OCI-LY7 (cell line): ENCODE measurements around the gene PWWP2B. TPM values are rescaled to one million over a fixed set of nuclear protein-coding genes. Genes with fewer than 3 reads are reported as not detected.
A peak's percentile ranks its signal among the peaks of the same experiment; 100 is the strongest.

Experiments used
- BruUV-seq: library from RNA; stranded (reverse); fragments of 400-500 nt; replicated peaks from 2 replicates; lab custom pipeline; 2021; lab: Mats Ljungman, UMichigan
- CTCF ChIA-PET: fragments of 300-600 bp; sonication (Branson Sonifier 250); formaldehyde crosslinking; loops from one replicate; lab custom pipeline; 2022; ENCODE audit warnings: antibody characterized with exemption; ENCODE audit not compliant: unreplicated experiment; lab: Charles Lee
- POLR2A ChIA-PET: fragments of 300-600 bp; sonication (Branson Sonifier 250); formaldehyde crosslinking; loops from one replicate; lab custom pipeline; 2022; ENCODE audit warnings: antibody characterized with exemption; lab: Charles Lee
- DNase-seq: peaks from one replicate; pipeline ENCODE4 v3.0.0-alpha.2; 2015; ENCODE audit warnings: low spot score
- H2AFZ ChIP-seq: fragments of 200-600 bp; sonication (generic), shearing (Covaris generic); 2 replicates; pipeline ENCODE4 v1.6.1; 2014; ENCODE audit warnings: mild to moderate bottlenecking, antibody characterized with exemption, low read length, moderate library complexity
- H3K27ac ChIP-seq: fragments of 200-600 bp; sonication (generic); 2 replicates; pipeline ENCODE4 v1.5.1; 2014; ENCODE audit warnings: mixed run types, low read depth, mild to moderate bottlenecking, moderate library complexity, low read length, inconsistent platforms; ENCODE audit not compliant: poor library complexity, severe bottlenecking
- H3K36me3 ChIP-seq: fragments of 200-600 bp; sonication (generic); 2 replicates; pipeline ENCODE4 v1.6.1; 2014; ENCODE audit warnings: mild to moderate bottlenecking, antibody characterized with exemption, low read length, moderate library complexity, mixed read lengths; ENCODE audit not compliant: insufficient read depth
- H3K4me1 ChIP-seq: fragments of 200-600 bp; sonication (generic); 2 replicates; pipeline ENCODE4 v1.5.1; 2014; ENCODE audit warnings: mild to moderate bottlenecking, low read length; ENCODE audit not compliant: insufficient read depth, poor library complexity, severe bottlenecking
- H3K4me2 ChIP-seq: fragments of 200-600 bp; sonication (generic); 2 replicates; pipeline ENCODE4 v1.6.1; 2014; ENCODE audit warnings: mild to moderate bottlenecking, low read length
- H3K4me3 ChIP-seq: fragments of 200-600 bp; sonication (generic); 2 replicates; pipeline ENCODE4 v1.5.1; 2014; ENCODE audit warnings: mild to moderate bottlenecking, low read depth, low read length; ENCODE audit not compliant: poor library complexity, severe bottlenecking
- H3K79me2 ChIP-seq: fragments of 200-600 bp; sonication (generic); 2 replicates; pipeline ENCODE4 v1.6.1; 2016; ENCODE audit warnings: low read depth, mild to moderate bottlenecking, low read length, moderate library complexity, mixed read lengths; ENCODE audit not compliant: insufficient read depth
- H3K9me2 ChIP-seq: fragments of 200-600 bp; sonication (generic); 2 replicates; pipeline ENCODE4 v1.6.1; 2016; ENCODE audit warnings: mild to moderate bottlenecking, low read length, mixed read lengths; ENCODE audit not compliant: insufficient read depth
- H3K9me3 ChIP-seq: fragments of 200-600 bp; sonication (generic); 2 replicates; pipeline ENCODE4 v1.6.1; 2014; ENCODE audit warnings: mild to moderate bottlenecking, mixed run types, low read length, mixed read lengths
- H4K20me1 ChIP-seq: fragments of 200-600 bp; sonication (generic); 2 replicates; pipeline ENCODE4 v1.6.1; 2014; ENCODE audit warnings: mild to moderate bottlenecking, antibody characterized with exemption, low read length, moderate library complexity, mixed read lengths; ENCODE audit not compliant: insufficient read depth
- EZH2phosphoT487 ChIP-seq: fragments of 200-600 bp; sonication (generic); IDR thresholded peaks from 2 replicates; pipeline ENCODE4 v1.6.1; 2018; ENCODE audit warnings: low read depth, borderline replicate concordance, mild to moderate bottlenecking, mixed run types, antibody characterized with exemption, low read length, moderate library complexity, mixed read lengths
- intact Hi-C: fragments of 100-400 bp; cut with micrococcal nuclease; formaldehyde crosslinking; loops from one replicate; pipeline ENCODE4 v1.10.0; 2022; ENCODE audit not compliant: unreplicated experiment
- total RNA-seq, 2 experiments: library from RNA; depleted of rRNA in 1 of 2; stranded (reverse); fragments of >200 nt in 1 of 2; shearing (Covaris generic) in 1 of 2; gene quantifications; 2 replicates each; pipeline ENCODE4 v1.2.3, GENCODE V29; 2014 to 2022
- TF ChIP-seq, protein P1 (sequence below): fragments of 200-600 bp; sonication (generic); conservative IDR thresholded peaks from 2 replicates; pipeline ENCODE4 v1.5.1; 2014; ENCODE audit warnings: mild to moderate bottlenecking, antibody characterized with exemption, low read length, moderate library complexity, mixed read lengths

The PWWP2B gene
- total RNA-seq, 2 experiments from 2014 or later, result 5.9 to 10.6 TPM

DNA sequence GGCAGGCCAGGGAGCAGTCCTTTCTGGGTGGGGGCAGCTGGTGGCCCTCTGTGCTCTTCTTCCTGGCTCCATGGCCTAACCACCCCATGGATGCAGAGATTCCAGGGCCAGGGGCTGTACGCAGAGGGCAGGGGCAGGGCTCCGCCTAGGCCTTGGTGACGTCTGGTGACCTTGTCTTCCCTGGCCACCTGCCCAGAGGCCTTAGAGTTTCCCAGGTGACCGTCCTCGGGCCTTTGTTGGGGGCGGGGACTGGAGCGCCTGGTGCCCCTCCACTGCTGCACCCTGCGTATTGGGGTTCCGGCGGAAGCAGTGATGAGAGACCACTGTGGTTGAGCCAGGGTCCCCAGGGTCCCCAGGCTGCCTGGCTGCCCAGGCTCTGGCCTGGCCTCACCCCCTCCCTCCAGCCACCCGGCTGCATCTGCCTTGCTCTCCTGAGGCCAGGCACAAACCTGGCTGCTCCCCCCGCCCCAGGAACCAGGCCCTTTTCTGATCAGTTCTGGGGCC is 10.3 kb downstream of the PWWP2B start:
- no peaks in the 10 kb centered on the region for H3K79me2 ChIP-seq
- H3K36me3 ChIP-seq, result no peaks in the 10 kb centered on the region
- intact Hi-C loops, result no loop called here
- no peaks in the 10 kb centered on the region for H3K9me2 ChIP-seq
- no peak overlapping the region for H3K4me2 ChIP-seq
- H4K20me1 ChIP-seq, result no peaks in the 10 kb centered on the region
- H2AFZ ChIP-seq, result no peak overlapping the region
- DNase-seq, result no peak
- no peak overlapping the region for H3K27ac ChIP-seq
- H3K4me3 ChIP-seq, result no peak overlapping the region
- BruUV-seq, result no TSS peak
- no peaks in the 10 kb centered on the region for H3K9me3 ChIP-seq
- ChIA-PET CTCF (no interaction called here), POLR2A (no interaction called here)
- peaks cover 7% of the 10 kb centered on the region for H3K4me1 ChIP-seq
- no peak for TF ChIP-seq EZH2phosphoT487
- TF ChIP-seq, protein P1, sequence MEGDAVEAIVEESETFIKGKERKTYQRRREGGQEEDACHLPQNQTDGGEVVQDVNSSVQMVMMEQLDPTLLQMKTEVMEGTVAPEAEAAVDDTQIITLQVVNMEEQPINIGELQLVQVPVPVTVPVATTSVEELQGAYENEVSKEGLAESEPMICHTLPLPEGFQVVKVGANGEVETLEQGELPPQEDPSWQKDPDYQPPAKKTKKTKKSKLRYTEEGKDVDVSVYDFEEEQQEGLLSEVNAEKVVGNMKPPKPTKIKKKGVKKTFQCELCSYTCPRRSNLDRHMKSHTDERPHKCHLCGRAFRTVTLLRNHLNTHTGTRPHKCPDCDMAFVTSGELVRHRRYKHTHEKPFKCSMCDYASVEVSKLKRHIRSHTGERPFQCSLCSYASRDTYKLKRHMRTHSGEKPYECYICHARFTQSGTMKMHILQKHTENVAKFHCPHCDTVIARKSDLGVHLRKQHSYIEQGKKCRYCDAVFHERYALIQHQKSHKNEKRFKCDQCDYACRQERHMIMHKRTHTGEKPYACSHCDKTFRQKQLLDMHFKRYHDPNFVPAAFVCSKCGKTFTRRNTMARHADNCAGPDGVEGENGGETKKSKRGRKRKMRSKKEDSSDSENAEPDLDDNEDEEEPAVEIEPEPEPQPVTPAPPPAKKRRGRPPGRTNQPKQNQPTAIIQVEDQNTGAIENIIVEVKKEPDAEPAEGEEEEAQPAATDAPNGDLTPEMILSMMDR, result no peak

DNA sequence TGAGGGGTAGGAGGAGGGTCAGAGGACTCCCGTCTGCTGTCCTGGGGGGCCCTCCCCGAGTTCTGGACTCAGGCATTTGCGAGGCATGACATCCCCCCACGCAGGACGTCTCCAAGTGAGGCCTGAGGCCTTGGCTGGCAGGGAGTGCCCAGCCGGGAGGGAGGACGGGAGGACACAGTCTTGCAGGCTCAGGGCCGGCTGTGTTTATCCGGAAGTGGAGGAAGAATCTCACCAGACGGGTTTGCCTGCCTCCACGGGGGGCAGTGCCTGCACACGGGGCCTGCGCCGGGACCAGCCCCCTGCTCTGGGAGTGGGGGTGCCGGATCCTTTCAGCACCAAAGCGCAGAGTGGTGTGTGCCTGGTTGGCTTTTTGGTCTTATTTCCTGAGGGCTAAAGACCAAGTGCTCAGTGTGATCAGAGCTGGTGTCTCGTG is 10.9 kb downstream of the PWWP2B start:
- BruUV-seq, result no TSS peak
- intact Hi-C loops, result no loop called here
- Histone ChIP-seq H3K9me3 (no peaks in the 10 kb centered on the region), H2AFZ (no peak overlapping the region), H3K4me2 (no peak overlapping the region), H3K4me1 (peaks cover 7% of the 10 kb centered on the region), H3K79me2 (no peaks in the 10 kb centered on the region), H3K27ac (no peak overlapping the region), H3K9me2 (no peaks in the 10 kb centered on the region), H3K36me3 (no peaks in the 10 kb centered on the region), H3K4me3 (no peak overlapping the region), H4K20me1 (no peaks in the 10 kb centered on the region)
- DNase-seq, result peak; percentile 17
- ChIA-PET CTCF (no interaction called here), POLR2A (interaction anchor here (1.0 kb wide), 1 partner anchor 13 kb away, joined by 4 read pairs; no protein-coding TSS in a partner anchor)
- TF ChIP-seq, protein P1, result no peak
- no peak for TF ChIP-seq EZH2phosphoT487

DNA sequence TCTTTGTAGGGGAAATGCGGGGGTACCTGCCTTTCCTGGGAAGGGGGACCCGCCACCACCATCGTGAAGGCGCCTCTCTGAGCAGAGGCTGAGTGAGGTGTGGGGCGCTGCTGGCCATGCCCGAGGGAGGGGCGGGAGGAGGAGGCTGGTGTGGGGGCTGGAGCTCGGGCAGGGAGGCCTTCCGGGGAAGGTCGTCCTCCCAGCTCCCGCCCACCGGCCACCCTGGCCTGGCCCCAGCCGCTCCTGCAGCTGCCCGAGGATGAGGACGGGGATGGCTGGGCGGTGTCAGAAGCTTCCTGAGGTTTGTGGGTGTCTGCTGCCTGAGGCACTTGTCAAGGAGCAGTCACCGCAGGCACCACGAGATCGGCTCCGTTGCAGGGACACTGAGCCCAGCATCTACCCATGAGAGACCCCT is 11.4 kb downstream of the PWWP2B start:
- Histone ChIP-seq H4K20me1 (no peaks in the 10 kb centered on the region), H3K79me2 (no peaks in the 10 kb centered on the region), H3K27ac (no peak overlapping the region), H2AFZ (no peak overlapping the region), H3K4me2 (no peak overlapping the region), H3K9me3 (no peaks in the 10 kb centered on the region), H3K4me3 (no peak overlapping the region), H3K4me1 (peaks cover 7% of the 10 kb centered on the region), H3K9me2 (no peaks in the 10 kb centered on the region), H3K36me3 (no peaks in the 10 kb centered on the region)
- ChIA-PET CTCF (no interaction called here), POLR2A (interaction anchor here (1.0 kb wide), 1 partner anchor 12 kb away, joined by 4 read pairs; no protein-coding TSS in a partner anchor)
- no peak for TF ChIP-seq EZH2phosphoT487
- TF ChIP-seq, protein P1, result no peak
- no peak for DNase-seq
- intact Hi-C loops, result no loop called here
- no TSS peak for BruUV-seq
